ENCODE measurements around the gene GRIN2C.

GRIN2C gene

GRCh38 chr17:74875155-74875976, 15.7 kb upstream of the GRIN2C start:
- Histone ChIP-seq H3F3A (ENCODE audit: insufficient read depth) (no peaks in the 10 kb centered on the region; the same call in 1 of the 2 replicates), H3K4me2 (ENCODE audit: low read depth, low read length, poor library complexity, severe bottlenecking) (no peak overlapping the region), H3K27me3 (ENCODE audit: low read length) (no peaks in the 10 kb centered on the region), H3K9ac (ENCODE audit: low read length) (no peak overlapping the region), H3K36me3 (ENCODE audit: low read length) (no peaks in the 10 kb centered on the region), H2AFZ (ENCODE audit: low read depth, low read length, severe bottlenecking) (no peak overlapping the region), H3K9me3 (ENCODE audit: insufficient read depth, low read length) (no peaks in the 10 kb centered on the region), H3K9me2 (replicated peaks; ENCODE audit: insufficient read depth, low read length) (no peaks in the 10 kb centered on the region), H4K20me1 (ENCODE audit: low read depth, low read length) (no peaks in the 10 kb centered on the region), H3K27ac (ENCODE audit: low read depth, low read length) (no peak overlapping the region), H3K4me3 (ENCODE audit: insufficient read depth, low read length, poor library complexity, severe bottlenecking) (no peak overlapping the region), H3K79me2 (ENCODE audit: insufficient read depth, low read length) (no peaks in the 10 kb centered on the region)
- TF ChIP-seq, protein P1, sequence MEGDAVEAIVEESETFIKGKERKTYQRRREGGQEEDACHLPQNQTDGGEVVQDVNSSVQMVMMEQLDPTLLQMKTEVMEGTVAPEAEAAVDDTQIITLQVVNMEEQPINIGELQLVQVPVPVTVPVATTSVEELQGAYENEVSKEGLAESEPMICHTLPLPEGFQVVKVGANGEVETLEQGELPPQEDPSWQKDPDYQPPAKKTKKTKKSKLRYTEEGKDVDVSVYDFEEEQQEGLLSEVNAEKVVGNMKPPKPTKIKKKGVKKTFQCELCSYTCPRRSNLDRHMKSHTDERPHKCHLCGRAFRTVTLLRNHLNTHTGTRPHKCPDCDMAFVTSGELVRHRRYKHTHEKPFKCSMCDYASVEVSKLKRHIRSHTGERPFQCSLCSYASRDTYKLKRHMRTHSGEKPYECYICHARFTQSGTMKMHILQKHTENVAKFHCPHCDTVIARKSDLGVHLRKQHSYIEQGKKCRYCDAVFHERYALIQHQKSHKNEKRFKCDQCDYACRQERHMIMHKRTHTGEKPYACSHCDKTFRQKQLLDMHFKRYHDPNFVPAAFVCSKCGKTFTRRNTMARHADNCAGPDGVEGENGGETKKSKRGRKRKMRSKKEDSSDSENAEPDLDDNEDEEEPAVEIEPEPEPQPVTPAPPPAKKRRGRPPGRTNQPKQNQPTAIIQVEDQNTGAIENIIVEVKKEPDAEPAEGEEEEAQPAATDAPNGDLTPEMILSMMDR (IDR thresholded peaks at IDR 0.05; ENCODE audit: insufficient read depth, low read length, poor library complexity, severe bottlenecking) = no peak
- no peak for TF ChIP-seq EZH2phosphoT487 (conservative IDR thresholded peaks at IDR 0.05; ENCODE audit: low read length)

GRCh38 chr17:74874615-74875037, 14.9 kb upstream of the GRIN2C start:
- Histone ChIP-seq H3K27me3 (ENCODE audit: low read length) (no peaks in the 10 kb centered on the region), H3K9me3 (ENCODE audit: insufficient read depth, low read length) (no peaks in the 10 kb centered on the region), H2AFZ (ENCODE audit: low read depth, low read length, severe bottlenecking) (no peak overlapping the region), H3K79me2 (ENCODE audit: insufficient read depth, low read length) (no peaks in the 10 kb centered on the region), H3K4me2 (ENCODE audit: low read depth, low read length, poor library complexity, severe bottlenecking) (no peak overlapping the region), H3K4me3 (ENCODE audit: insufficient read depth, low read length, poor library complexity, severe bottlenecking) (no peak overlapping the region), H3K9ac (ENCODE audit: low read length) (peak overlapping the region; percentile 88; the same call in 1 of the 2 replicates), H3K36me3 (ENCODE audit: low read length) (no peaks in the 10 kb centered on the region), H4K20me1 (ENCODE audit: low read depth, low read length) (no peaks in the 10 kb centered on the region), H3K9me2 (replicated peaks; ENCODE audit: insufficient read depth, low read length) (no peaks in the 10 kb centered on the region), H3K27ac (ENCODE audit: low read depth, low read length) (no peak overlapping the region), H3F3A (ENCODE audit: insufficient read depth) (no peaks in the 10 kb centered on the region; the same call in 1 of the 2 replicates)
- TF ChIP-seq, protein P1 (IDR thresholded peaks at IDR 0.05; ENCODE audit: insufficient read depth, low read length, poor library complexity, severe bottlenecking) = no peak
- no peak for TF ChIP-seq EZH2phosphoT487 (conservative IDR thresholded peaks at IDR 0.05; ENCODE audit: low read length)

GRCh38 chr17:74873874-74874614, 14.4 kb upstream of the GRIN2C start:
- Histone ChIP-seq H3K9me2 (replicated peaks; ENCODE audit: insufficient read depth, low read length) (no peaks in the 10 kb centered on the region), H4K20me1 (ENCODE audit: low read depth, low read length) (no peaks in the 10 kb centered on the region), H2AFZ (ENCODE audit: low read depth, low read length, severe bottlenecking) (no peak overlapping the region), H3K4me3 (ENCODE audit: insufficient read depth, low read length, poor library complexity, severe bottlenecking) (peak overlapping the region; percentile 81), H3K27ac (ENCODE audit: low read depth, low read length) (peak overlapping the region; percentile 59), H3K79me2 (ENCODE audit: insufficient read depth, low read length) (no peaks in the 10 kb centered on the region), H3K4me2 (ENCODE audit: low read depth, low read length, poor library complexity, severe bottlenecking) (peak overlapping the region; percentile 94), H3K9me3 (ENCODE audit: insufficient read depth, low read length) (no peaks in the 10 kb centered on the region), H3F3A (ENCODE audit: insufficient read depth) (no peaks in the 10 kb centered on the region; the same call in 1 of the 2 replicates), H3K27me3 (ENCODE audit: low read length) (no peaks in the 10 kb centered on the region), H3K36me3 (ENCODE audit: low read length) (no peaks in the 10 kb centered on the region), H3K9ac (ENCODE audit: low read length) (peak overlapping the region; percentile 88)
- no peak for TF ChIP-seq EZH2phosphoT487 (conservative IDR thresholded peaks at IDR 0.05; ENCODE audit: low read length)
- TF ChIP-seq, protein P1 (IDR thresholded peaks at IDR 0.05; ENCODE audit: insufficient read depth, low read length, poor library complexity, severe bottlenecking) = no peak

All from SU-DHL-6 (cell line).